GM12878 (cell line): ENCODE measurements around the gene MOV10L1.

Experiments
- BMI1 ChIP-seq: fragments of 450-650 bp; IDR thresholded peaks from 2 replicates; pipeline ENCODE4 v1.6.1; 2016; ENCODE audit warnings: mild to moderate bottlenecking, moderate library complexity, borderline replicate concordance
- CTCF ChIP-seq, 3 experiments: IDR thresholded peaks in 2 of 3; conservative IDR thresholded peaks in 1 of 3; 2 replicates each; pipeline ENCODE4 v1.5.1; 2011; ENCODE audit warnings: low read depth in 3 of 3, low read length in 3 of 3, mild to moderate bottlenecking in 3 of 3, control low read depth in 2 of 3, moderate library complexity in 2 of 3, inconsistent platforms in 1 of 3, mixed read lengths in 1 of 3; ENCODE audit not compliant: control insufficient read depth in 2 of 3, insufficient read depth in 1 of 3; ENCODE audit errors: extremely low read depth in 1 of 3
- MAX ChIP-seq: IDR thresholded peaks from 2 replicates; pipeline ENCODE4 v1.6.1; 2012; ENCODE audit warnings: low read depth, low read length, improper control_type of control experiment
- POLR2AphosphoS5 ChIP-seq: IDR thresholded peaks from 2 replicates; pipeline ENCODE4 v1.6.1; 2011; ENCODE audit warnings: mild to moderate bottlenecking, low read length, inconsistent platforms

GRCh38 chr22:50171319-50171964, 81.6 kb downstream of the MOV10L1 start:
- no peak for TF ChIP-seq CTCF (IDR thresholded peaks at IDR 0.05 in 2 of 3, conservative IDR thresholded peaks at IDR 0.05 in 1 of 3; ENCODE audit: control insufficient read depth in 2 of 3, extremely low read depth in 1 of 3, insufficient read depth in 1 of 3, low read depth in 3 of 3, low read length in 3 of 3)
- TF ChIP-seq BMI1: no peak
- TF ChIP-seq MAX: no peak
- no peak for TF ChIP-seq POLR2AphosphoS5
